Fibroblast of skin of left quadriceps (primary cell): ENCODE results near the gene C16orf78.

Experiments
- DNase-seq, 2 experiments: peaks; one replicate each; pipeline ENCODE4 v3.0.0-alpha.2; 2013; ENCODE audit warnings: low read depth in 2 of 2

Gene C16orf78

GRCh38 chr16:49431040-49431439, 57.4 kb downstream of the C16orf78 start:
- no peak for DNase-seq

DNA sequence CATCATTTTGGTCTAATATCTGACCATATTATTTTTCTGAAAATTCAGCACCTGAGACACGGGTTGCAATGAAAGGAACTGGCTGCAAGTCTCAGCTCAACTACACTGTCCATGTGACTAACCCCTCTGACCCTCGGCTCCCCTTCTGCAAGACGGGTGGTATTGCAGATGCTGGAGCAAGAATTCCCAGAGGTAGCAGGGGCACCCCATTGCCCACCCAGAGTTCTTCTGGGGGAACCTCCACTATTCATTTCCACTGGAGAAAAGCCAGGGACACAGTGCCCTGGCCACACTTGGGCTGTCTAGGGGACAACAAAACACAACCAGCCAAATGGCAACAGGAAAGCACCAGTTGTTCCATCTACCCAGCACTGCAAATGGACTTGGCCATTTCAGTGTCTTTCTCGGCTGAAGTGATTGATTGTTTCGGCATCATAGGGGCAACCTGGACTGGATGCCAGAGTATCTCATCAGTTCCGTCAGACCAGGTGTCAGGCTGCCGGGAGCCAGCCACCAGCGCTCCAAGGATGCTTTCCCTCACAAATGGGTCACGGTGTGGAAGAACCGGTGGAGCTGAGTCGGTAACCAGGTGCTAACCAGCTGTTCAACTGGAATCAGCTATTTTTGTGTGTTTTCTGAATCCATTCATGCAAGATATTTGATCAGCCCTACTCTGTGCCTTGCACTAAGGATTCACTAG, 58.1 kb downstream of the C16orf78 start:
- no peak for DNase-seq

- no peak for DNase-seq
Observed at GRCh38 chr16:49434733-49435132, 61.1 kb downstream of the C16orf78 start.

GRCh38 chr16:49436181-49436580, 62.6 kb downstream of the C16orf78 start:
- no peak for DNase-seq

DNA sequence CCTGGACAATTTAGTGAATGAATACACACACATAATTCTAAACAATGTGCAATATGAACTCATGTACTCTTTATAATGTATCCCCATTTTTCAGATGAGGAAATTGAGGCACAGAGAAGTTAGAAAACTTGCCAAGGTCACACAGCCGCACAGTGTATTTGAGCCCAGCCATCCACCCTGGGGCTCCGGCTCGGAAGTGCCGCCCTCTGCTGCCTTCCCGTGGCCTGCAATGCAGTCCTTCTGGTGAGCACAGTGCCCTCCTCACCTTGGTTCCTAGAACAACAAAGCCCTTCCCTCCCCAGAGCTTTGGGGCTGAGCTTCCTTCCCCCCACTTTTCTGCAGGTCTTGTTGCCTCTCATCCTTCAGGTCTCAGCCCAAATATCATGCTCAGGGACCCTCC, 63.7 kb downstream of the C16orf78 start:
- DNase-seq, result no peak

DNA sequence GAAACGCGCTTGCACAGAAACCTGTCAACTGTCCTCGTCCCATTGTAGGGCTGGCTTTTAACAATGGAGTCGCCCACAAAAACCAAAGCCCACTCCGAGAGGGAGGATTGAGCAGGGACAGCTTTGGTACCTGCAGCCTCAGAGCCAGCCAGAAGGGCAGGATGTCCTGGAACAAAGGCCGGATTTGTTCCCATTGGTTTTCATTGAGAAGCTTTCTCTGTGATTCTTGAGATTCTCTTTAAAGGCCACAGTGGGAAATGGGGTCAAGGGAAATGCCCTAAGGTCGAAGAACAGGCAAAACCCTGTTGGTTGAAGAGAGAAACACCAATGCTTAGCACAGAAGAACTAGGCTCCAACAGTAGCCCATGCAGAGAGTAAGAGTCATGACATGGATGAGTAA, 65.4 kb downstream of the C16orf78 start:
- DNase-seq, result no peak

GRCh38 chr16:49439676-49440075, 66.1 kb downstream of the C16orf78 start:
- no peak for DNase-seq

- no peak for DNase-seq
Observed at GRCh38 chr16:49440156-49441065, 66.8 kb downstream of the C16orf78 start.

GRCh38 chr16:49441366-49441780, 67.8 kb downstream of the C16orf78 start:
- DNase-seq, result no peak

GRCh38 chr16:49442805-49443204, 69.2 kb downstream of the C16orf78 start:
- DNase-seq, result no peak

- DNase-seq, result no peak
Observed at GRCh38 chr16:49443576-49443975, 70.0 kb downstream of the C16orf78 start.

DNA sequence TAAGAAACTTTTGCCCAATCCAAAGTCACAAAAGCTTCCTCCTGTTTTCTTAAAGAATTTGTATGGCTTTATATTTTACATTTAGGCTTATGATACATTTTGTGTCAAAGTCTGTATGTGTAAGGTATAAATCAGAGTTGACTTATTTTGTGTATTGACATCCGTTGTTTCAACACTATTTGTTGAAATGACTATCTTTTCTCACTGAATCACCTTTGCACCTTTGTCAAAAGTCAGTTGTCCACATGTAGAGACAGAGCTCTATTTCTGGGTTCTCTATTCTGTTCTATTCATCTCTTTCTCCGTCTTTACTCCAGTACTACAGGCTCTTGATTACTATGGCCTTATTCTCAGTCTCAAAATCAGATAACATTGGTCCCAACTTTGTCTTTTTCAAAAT, 73.2 kb downstream of the C16orf78 start:
- DNase-seq, result no peak
